GM23338 (cell line): ENCODE measurements around the gene CCDC9B. TPM values are rescaled to one million over a fixed set of nuclear protein-coding genes. Genes with fewer than 3 reads are reported as not detected.

Source experiments
- ATAC-seq: fragments of 200-7000 bp; cut with Tn5 transposase; 3 replicates; pipeline ENCODE4 v1.9.1; 2020
- DNase-seq: peaks from one replicate; pipeline ENCODE4 v3.0.0-alpha.2; 2015; ENCODE audit warnings: low spot score
- H2AFZ ChIP-seq: fragments of 200-600 bp; sonication (generic); 2 replicates; pipeline ENCODE4 v1.8.0; 2016; ENCODE audit warnings: antibody characterized with exemption, mild to moderate bottlenecking, moderate library complexity
- H3F3A ChIP-seq: fragments of 200-600 bp; sonication (generic); replicated peaks from 2 replicates; pipeline ENCODE4 v1.8.0; 2017; ENCODE audit warnings: antibody characterized with exemption, mixed run types, low read depth
- H3K27ac ChIP-seq: fragments of 200-600 bp; sonication (generic); 2 replicates; pipeline ENCODE4 v1.6.1; 2016; ENCODE audit warnings: low read depth
- H3K27me3 ChIP-seq: fragments of 200-600 bp; sonication (generic); 2 replicates; pipeline ENCODE4 v1.8.0; 2016; ENCODE audit warnings: mild to moderate bottlenecking, mixed run types, moderate library complexity; ENCODE audit not compliant: insufficient read depth
- H3K36me3 ChIP-seq: fragments of 200-600 bp; sonication (generic); 2 replicates; pipeline ENCODE4 v1.8.0; 2016; ENCODE audit warnings: mild to moderate bottlenecking; ENCODE audit not compliant: insufficient read depth
- H3K4me1 ChIP-seq: fragments of 200-600 bp; sonication (generic); 2 replicates; pipeline ENCODE4 v1.8.0; 2016; ENCODE audit warnings: mild to moderate bottlenecking, moderate library complexity; ENCODE audit not compliant: insufficient read depth
- H3K4me2 ChIP-seq: fragments of 200-600 bp; sonication (generic); 2 replicates; pipeline ENCODE4 v1.7.1; 2017; ENCODE audit warnings: mixed run types
- H3K4me3 ChIP-seq: fragments of 200-600 bp; sonication (generic); 2 replicates; pipeline ENCODE4 v1.6.1; 2016; ENCODE audit warnings: mixed run types
- H3K79me2 ChIP-seq: fragments of 200-600 bp; sonication (generic); replicated peaks from 2 replicates; pipeline ENCODE4 v1.8.0; 2017; ENCODE audit warnings: mild to moderate bottlenecking; ENCODE audit not compliant: insufficient read depth
- H3K9me2 ChIP-seq: fragments of 200-600 bp; sonication (generic); 2 replicates; pipeline ENCODE4 v1.8.0; 2017; ENCODE audit not compliant: insufficient read depth
- H4K20me1 ChIP-seq: fragments of 200-600 bp; sonication (generic); replicated peaks from 2 replicates; pipeline ENCODE4 v1.8.0; 2017; ENCODE audit warnings: mild to moderate bottlenecking; ENCODE audit not compliant: insufficient read depth
- H3K27ac Mint-ChIP-seq: 2 replicates; pipeline ENCODE4 v1.8.0; 2020; ENCODE audit warnings: inconsistent platforms, mild to moderate bottlenecking, moderate library complexity, mixed read lengths
- H3K27me3 Mint-ChIP-seq: 3 replicates; pipeline ENCODE4 v1.8.0; 2022; ENCODE audit warnings: low read depth, mild to moderate bottlenecking, moderate library complexity, mixed read lengths, inconsistent platforms; ENCODE audit not compliant: insufficient read depth, poor library complexity
- H3K36me3 Mint-ChIP-seq: 3 replicates; pipeline ENCODE4 v1.8.0; 2021; ENCODE audit warnings: low read depth, mild to moderate bottlenecking, inconsistent platforms, moderate library complexity, mixed read lengths
- H3K4me1 Mint-ChIP-seq: 3 replicates; pipeline ENCODE4 v1.8.0; 2020; ENCODE audit warnings: mild to moderate bottlenecking, inconsistent platforms, mixed read lengths
- H3K4me3 Mint-ChIP-seq: 3 replicates; pipeline ENCODE4 v1.8.0; 2021; ENCODE audit warnings: moderate library complexity, mild to moderate bottlenecking, inconsistent platforms, mixed read lengths
- H3K9me3 Mint-ChIP-seq: 3 replicates; pipeline ENCODE4 v1.8.0; 2020; ENCODE audit warnings: moderate library complexity, mild to moderate bottlenecking, inconsistent platforms, mixed read lengths
- CREB1 ChIP-seq: fragments of 250-450 bp; sonication (Bioruptor Pico); IDR thresholded peaks from 2 replicates; pipeline ENCODE4 v1.5.0; 2020; ENCODE audit warnings: low read depth, mild to moderate bottlenecking, moderate library complexity
- ETS1 ChIP-seq: IDR thresholded peaks from 2 replicates; pipeline ENCODE4 v1.6.1; 2016; ENCODE audit warnings: antibody characterized with exemption
- EZH2 ChIP-seq: fragments of 200-600 bp; sonication (generic); IDR thresholded peaks from one replicate; pipeline ENCODE4 v1.8.0; 2017; ENCODE audit warnings: antibody characterized with exemption, mild to moderate bottlenecking, low read depth; ENCODE audit not compliant: unreplicated experiment
- JUNB ChIP-seq: IDR thresholded peaks from one replicate; pipeline ENCODE4 v1.6.1; 2016; ENCODE audit warnings: antibody characterized with exemption; ENCODE audit not compliant: unreplicated experiment
- POLR2AphosphoS5 ChIP-seq: IDR thresholded peaks from 2 replicates; pipeline ENCODE4 v1.6.1; 2016; ENCODE audit warnings: antibody characterized with exemption, low read depth
- ZNF114 ChIP-seq: fragments of 250-450 bp; sonication (Bioruptor Pico); IDR thresholded peaks from 2 replicates; pipeline ENCODE4 v1.5.0; 2020; ENCODE audit warnings: mild to moderate bottlenecking, moderate library complexity
- ZNF331 ChIP-seq: fragments of 250-450 bp; sonication (Bioruptor Pico); IDR thresholded peaks from 2 replicates; pipeline ENCODE4 v1.5.0; 2020; ENCODE audit warnings: low read depth, mild to moderate bottlenecking, moderate library complexity
- ZNF462 ChIP-seq: fragments of 250-450 bp; sonication (Bioruptor Pico); IDR thresholded peaks from 2 replicates; pipeline ENCODE4 v1.5.0; 2020; ENCODE audit warnings: mild to moderate bottlenecking, moderate library complexity
- polyA plus RNA-seq: library from polyadenylated mRNA; unstranded; fragments of >200 nt; fragmentation: Nextera tagmentation; extraction: Ambion mirVana; gene quantifications from 2 replicates; pipeline ENCODE4 v1.2.1, GENCODE V29; 2016
- total RNA-seq: library from RNA; depleted of rRNA; stranded (reverse); fragments of >200 nt; shearing (Covaris generic); gene quantifications from 2 replicates; pipeline ENCODE4 v1.2.3, GENCODE V29; 2014

Gene CCDC9B
- total and polyA plus RNA-seq, 2 experiments from 2014 or later, result 0.18 to 0.97 TPM

- peaks cover 28% of the 10 kb centered on the region for H3K4me1 Mint-ChIP-seq
- H3K27me3 Mint-ChIP-seq, result peaks cover 50% of the 10 kb centered on the region
- no peak overlapping the region for H3K27ac Mint-ChIP-seq
- no peaks in the 10 kb centered on the region for H4K20me1 ChIP-seq
- ATAC-seq, result peak; percentile 82
- peak overlapping the region; percentile 63; the same call in 2 of the 3 replicates for H3K4me3 Mint-ChIP-seq
- H3K4me3 ChIP-seq, result peak overlapping the region; percentile 57
- peaks cover 16% of the 10 kb centered on the region; the same call in 1 of the 2 replicates for H3K4me1 ChIP-seq
- H3K9me3 Mint-ChIP-seq, result no peaks in the 10 kb centered on the region
- H3K27me3 ChIP-seq, result peaks cover 60% of the 10 kb centered on the region
- peak overlapping the region; percentile 86 for H2AFZ ChIP-seq
- TF ChIP-seq POLR2AphosphoS5 (0 out of 2 replicates have a peak, but pooled peaks have one; percentile 13), EZH2 (peak; percentile 52), CREB1 (no peak)
- DNase-seq, result peak; percentile 85
- H3K4me2 ChIP-seq, result peak overlapping the region; percentile 91
- no peaks in the 10 kb centered on the region for H3K79me2 ChIP-seq
- H3F3A ChIP-seq, result no peaks in the 10 kb centered on the region
- H3K36me3 Mint-ChIP-seq, result no peaks in the 10 kb centered on the region
- H3K27ac ChIP-seq, result no peak overlapping the region
- H3K36me3 ChIP-seq, result no peaks in the 10 kb centered on the region
- no peaks in the 10 kb centered on the region for H3K9me2 ChIP-seq
Measured at GRCh38 chr15:40290918-40291574, 49.7 kb downstream of the CCDC9B start.

- Histone ChIP-seq H2AFZ (peak overlapping the region; percentile 85; the same call in 1 of the 2 replicates), H3K4me2 (peak overlapping the region; percentile 91), H3K79me2 (no peaks in the 10 kb centered on the region), H3F3A (no peaks in the 10 kb centered on the region), H3K27me3 (peaks cover 65% of the 10 kb centered on the region), H4K20me1 (no peaks in the 10 kb centered on the region), H3K27ac (no peak overlapping the region), H3K9me2 (no peaks in the 10 kb centered on the region), H3K36me3 (no peaks in the 10 kb centered on the region), H3K4me3 (peak overlapping the region; percentile 57; the same call in 1 of the 2 replicates), H3K4me1 (peaks cover 21% of the 10 kb centered on the region)
- no peak for TF ChIP-seq ZNF462 (CRISPR knock-in tag)
- no peak for TF ChIP-seq ZNF331 (CRISPR knock-in tag)
- TF ChIP-seq ETS1, result no peak
- no peak for TF ChIP-seq ZNF114 (CRISPR knock-in tag)
- no peak for TF ChIP-seq CREB1
- no peak for TF ChIP-seq EZH2
- no peak for TF ChIP-seq JUNB
- DNase-seq (peak; percentile 57), ATAC-seq (peak; percentile 18)
- no peaks in the 10 kb centered on the region for H3K36me3 Mint-ChIP-seq
- peaks cover 33% of the 10 kb centered on the region for H3K4me1 Mint-ChIP-seq
- peak overlapping the region; percentile 63 for H3K4me3 Mint-ChIP-seq
- no peak overlapping the region for H3K27ac Mint-ChIP-seq
- H3K27me3 Mint-ChIP-seq, result peaks cover 53% of the 10 kb centered on the region
- no peaks in the 10 kb centered on the region for H3K9me3 Mint-ChIP-seq
Measured at GRCh38 chr15:40290545-40290917, 50.2 kb downstream of the CCDC9B start.
